ENCODE data around the gene INO80E. TPM values are rescaled to one million over a fixed set of nuclear protein-coding genes. Genes with fewer than 3 reads are reported as not detected.

INO80E gene
- total RNA-seq, 1 donor = 14.5 TPM

DNA sequence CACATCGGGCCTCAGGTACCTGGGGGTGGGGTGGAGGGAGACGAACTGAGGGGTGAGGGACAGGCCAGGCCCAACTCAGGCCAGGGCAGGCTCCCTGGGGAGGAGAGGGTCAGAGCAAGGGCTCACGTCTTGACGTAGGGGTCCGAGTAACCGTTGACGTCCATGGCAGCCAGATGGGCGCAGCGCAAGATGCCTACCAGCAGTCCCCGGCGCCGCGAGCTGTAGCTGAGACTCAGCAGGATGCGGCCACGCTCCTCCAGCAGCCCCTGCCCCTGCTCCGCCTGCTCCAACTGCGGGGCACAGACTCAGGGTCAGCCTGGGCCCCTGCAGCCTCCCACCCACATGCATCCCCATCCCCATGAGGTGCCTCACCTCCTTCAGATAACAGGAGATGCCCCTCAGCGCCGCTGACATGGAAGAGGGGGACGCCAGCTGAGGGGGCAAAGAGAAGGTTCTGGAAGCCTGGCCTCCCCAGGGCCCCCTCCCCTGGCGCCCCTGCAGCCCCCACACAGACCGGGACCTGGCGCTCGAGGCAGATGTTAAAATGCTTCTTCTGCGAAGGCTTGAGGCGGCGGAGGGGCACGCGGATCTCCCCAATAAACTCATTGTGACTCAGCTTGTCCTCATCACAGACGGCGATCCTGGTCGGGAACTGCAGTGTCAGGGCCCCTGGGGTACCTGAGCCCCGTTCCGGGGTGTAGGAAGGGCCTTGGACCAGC lies 10.8 kb downstream of the INO80E start:
- Histone ChIP-seq H3K4me2 (ENCODE audit: insufficient read depth, low read length) (no peak overlapping the region), H3K4me1 (ENCODE audit: insufficient read depth, low read length) (peaks cover under 1% of the 10 kb centered on the region), H3K79me2 (ENCODE audit: insufficient read depth, low read length) (no peaks in the 10 kb centered on the region), H3K27ac (ENCODE audit: low read depth, low read length) (no peak overlapping the region), H3K36me3 (ENCODE audit: insufficient read depth, low read length) (peaks cover 1% of the 10 kb centered on the region), H4K20me1 (ENCODE audit: insufficient read depth, low read length) (no peaks in the 10 kb centered on the region), H3K27me3 (ENCODE audit: insufficient read depth, low read length) (peaks cover 23% of the 10 kb centered on the region), H3K9me3 (ENCODE audit: low read depth, low read length) (no peaks in the 10 kb centered on the region), H3K4me3 (ENCODE audit: insufficient read depth, low read length) (no peak overlapping the region), H2AFZ (ENCODE audit: low read length) (no peak overlapping the region)
- TF ChIP-seq, protein P1, sequence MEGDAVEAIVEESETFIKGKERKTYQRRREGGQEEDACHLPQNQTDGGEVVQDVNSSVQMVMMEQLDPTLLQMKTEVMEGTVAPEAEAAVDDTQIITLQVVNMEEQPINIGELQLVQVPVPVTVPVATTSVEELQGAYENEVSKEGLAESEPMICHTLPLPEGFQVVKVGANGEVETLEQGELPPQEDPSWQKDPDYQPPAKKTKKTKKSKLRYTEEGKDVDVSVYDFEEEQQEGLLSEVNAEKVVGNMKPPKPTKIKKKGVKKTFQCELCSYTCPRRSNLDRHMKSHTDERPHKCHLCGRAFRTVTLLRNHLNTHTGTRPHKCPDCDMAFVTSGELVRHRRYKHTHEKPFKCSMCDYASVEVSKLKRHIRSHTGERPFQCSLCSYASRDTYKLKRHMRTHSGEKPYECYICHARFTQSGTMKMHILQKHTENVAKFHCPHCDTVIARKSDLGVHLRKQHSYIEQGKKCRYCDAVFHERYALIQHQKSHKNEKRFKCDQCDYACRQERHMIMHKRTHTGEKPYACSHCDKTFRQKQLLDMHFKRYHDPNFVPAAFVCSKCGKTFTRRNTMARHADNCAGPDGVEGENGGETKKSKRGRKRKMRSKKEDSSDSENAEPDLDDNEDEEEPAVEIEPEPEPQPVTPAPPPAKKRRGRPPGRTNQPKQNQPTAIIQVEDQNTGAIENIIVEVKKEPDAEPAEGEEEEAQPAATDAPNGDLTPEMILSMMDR (IDR thresholded peaks at IDR 0.05; ENCODE audit: extremely low read depth, low read depth, low read length) = no peak
- DNase-seq (ENCODE audit: insufficient read length, low spot score, missing footprints) = no peak

DNA sequence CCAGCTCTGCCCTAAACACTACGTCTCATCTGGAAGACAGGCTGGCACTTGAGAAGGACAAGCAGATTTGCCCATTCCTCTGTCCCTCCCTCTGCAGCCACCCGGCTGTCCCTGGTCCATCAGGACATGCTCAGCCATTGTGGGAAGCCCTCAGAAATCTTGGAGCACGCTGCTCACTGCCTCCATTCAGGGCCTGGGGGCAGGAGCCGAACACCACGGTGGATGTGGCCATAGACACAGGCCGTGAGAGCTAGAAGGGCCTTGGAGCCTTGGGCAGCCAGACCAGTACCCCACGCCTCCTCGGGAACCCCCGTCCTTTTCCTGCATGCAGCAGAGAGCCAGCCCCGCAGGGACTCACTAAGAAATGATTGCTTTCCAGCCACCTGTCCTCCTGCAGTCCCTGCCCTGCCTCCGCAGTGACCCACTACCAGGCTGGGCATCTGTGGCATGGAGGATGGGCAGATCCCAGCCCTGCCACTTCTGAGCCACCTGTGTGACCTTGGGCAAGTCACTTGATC lies 11.4 kb downstream of the INO80E start:
- H3K4me3 ChIP-seq (ENCODE audit: insufficient read depth, low read length) = no peak overlapping the region
- peaks cover 6% of the 10 kb centered on the region for H3K4me1 ChIP-seq (ENCODE audit: insufficient read depth, low read length)
- DNase-seq (ENCODE audit: insufficient read length, low spot score, missing footprints) = peak; percentile 84
- H2AFZ ChIP-seq (ENCODE audit: low read length) = no peak overlapping the region
- no peaks in the 10 kb centered on the region for H3K79me2 ChIP-seq (ENCODE audit: insufficient read depth, low read length)
- H3K36me3 ChIP-seq (ENCODE audit: insufficient read depth, low read length) = no peaks in the 10 kb centered on the region
- TF ChIP-seq, protein P1 (IDR thresholded peaks at IDR 0.05; ENCODE audit: extremely low read depth, low read depth, low read length) = no peak
- H3K27ac ChIP-seq (ENCODE audit: low read depth, low read length) = no peak overlapping the region
- no peaks in the 10 kb centered on the region for H4K20me1 ChIP-seq (ENCODE audit: insufficient read depth, low read length)
- H3K4me2 ChIP-seq (ENCODE audit: insufficient read depth, low read length) = no peak overlapping the region
- H3K9me3 ChIP-seq (ENCODE audit: low read depth, low read length) = no peaks in the 10 kb centered on the region
- H3K27me3 ChIP-seq (ENCODE audit: insufficient read depth, low read length) = peaks cover 30% of the 10 kb centered on the region

DNA sequence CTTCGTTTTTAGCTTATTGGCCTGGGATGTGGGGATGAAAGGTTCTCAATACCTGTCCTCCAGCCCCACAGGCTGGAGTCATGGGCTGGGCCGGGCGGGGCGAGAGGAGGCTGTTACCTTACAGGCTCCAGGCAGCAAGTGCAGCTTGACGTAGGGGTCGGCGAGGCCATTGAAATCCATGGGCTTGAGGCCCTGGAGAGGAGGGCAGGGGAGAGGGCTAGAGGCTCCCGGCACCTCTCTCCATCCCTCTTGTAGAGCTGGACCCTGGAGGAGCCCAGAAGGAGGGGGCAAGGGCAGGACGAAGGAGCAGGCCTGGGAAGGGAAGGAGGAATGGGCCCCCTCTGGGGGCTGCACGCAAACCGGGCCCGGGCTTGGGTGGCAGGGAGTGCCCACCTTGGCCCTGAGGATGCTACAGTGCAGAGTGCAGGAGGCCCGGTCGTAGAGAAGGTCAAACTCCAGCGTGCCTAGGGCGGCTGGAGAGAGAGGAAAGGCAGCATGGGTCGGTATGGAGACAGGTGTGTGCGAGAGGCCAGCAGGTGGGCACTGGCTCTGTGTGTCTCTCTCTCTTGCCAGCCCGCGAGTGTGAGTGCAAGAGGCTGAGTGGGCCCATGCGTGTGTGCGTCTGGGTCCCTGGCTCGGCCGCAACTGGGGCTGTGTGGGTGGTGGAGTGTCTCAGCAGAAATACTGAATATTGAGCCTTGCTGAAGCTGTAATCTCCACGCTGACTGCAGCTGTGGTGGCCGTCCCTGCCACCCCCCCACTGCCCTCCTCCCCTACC lies 13.2 kb downstream of the INO80E start:
- Histone ChIP-seq H3K79me2 (ENCODE audit: insufficient read depth, low read length) (no peaks in the 10 kb centered on the region), H4K20me1 (ENCODE audit: insufficient read depth, low read length) (no peaks in the 10 kb centered on the region), H3K27ac (ENCODE audit: low read depth, low read length) (no peak overlapping the region), H2AFZ (ENCODE audit: low read length) (no peak overlapping the region), H3K36me3 (ENCODE audit: insufficient read depth, low read length) (no peaks in the 10 kb centered on the region), H3K4me2 (ENCODE audit: insufficient read depth, low read length) (no peak overlapping the region), H3K4me1 (ENCODE audit: insufficient read depth, low read length) (peaks cover 6% of the 10 kb centered on the region), H3K4me3 (ENCODE audit: insufficient read depth, low read length) (no peak overlapping the region), H3K9me3 (ENCODE audit: low read depth, low read length) (no peaks in the 10 kb centered on the region), H3K27me3 (ENCODE audit: insufficient read depth, low read length) (peaks cover 30% of the 10 kb centered on the region)
- TF ChIP-seq, protein P1 (IDR thresholded peaks at IDR 0.05; ENCODE audit: extremely low read depth, low read depth, low read length) = no peak
- peak; percentile 95 for DNase-seq (ENCODE audit: insufficient read length, low spot score, missing footprints)

All from osteoblast (primary cell).